Measurements from ENCODE around the gene BATF3. TPM values are rescaled to one million over a fixed set of nuclear protein-coding genes. Genes with fewer than 3 reads are reported as not detected.

The BATF3 gene
- polyA plus RNA-seq, 1 of the 3 experiments (the other 2 are of a cell fraction): 0.76 TPM

DNA sequence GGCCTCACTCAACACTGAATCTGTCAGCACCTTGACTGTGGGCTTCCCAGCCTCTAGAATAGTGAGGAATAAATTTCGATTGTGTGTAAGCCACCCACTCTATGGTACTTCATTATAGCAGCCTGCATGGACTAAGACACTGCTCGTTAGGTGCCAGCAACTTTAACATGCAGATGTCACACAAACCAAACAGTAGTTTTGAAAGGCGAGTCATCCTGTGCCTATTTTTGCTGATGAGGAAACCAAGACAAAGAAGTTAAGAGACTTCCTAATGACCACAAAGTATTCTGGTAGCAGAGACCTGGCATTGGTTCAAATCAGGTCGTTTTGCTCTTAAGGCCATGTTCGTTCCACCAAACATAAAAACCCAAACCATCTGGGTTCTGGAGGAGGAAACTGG lies 42.9 kb downstream of the BATF3 start:
- ChIA-PET CTCF (interaction anchor here (1.0 kb wide), 1 partner anchor 93 kb away, joined by 3 read pairs; no protein-coding TSS in a partner anchor), POLR2A (no interaction called here)
- Histone ChIP-seq H3K4me3 (ENCODE audit: low read depth in 2 of 2, low read length in 1 of 2) (no peak overlapping the region), H3K79me2 (ENCODE audit: insufficient read depth) (no peaks in the 10 kb centered on the region), H3K4me2 (no peak overlapping the region), H3K27ac (ENCODE audit: low read depth in 2 of 2, low read length in 1 of 2) (no peak overlapping the region), H2AFZ (ENCODE audit: low read depth) (no peak overlapping the region), H3K9me2 (no peaks in the 10 kb centered on the region), H3K36me3 (replicated peaks in 1 of 2; ENCODE audit: control insufficient read depth in 1 of 2, insufficient read depth in 2 of 2, low read length in 1 of 2) (no peaks in the 10 kb centered on the region), H3K4me1 (ENCODE audit: control insufficient read depth in 1 of 2, insufficient read depth in 2 of 2, low read depth in 1 of 2, low read length in 1 of 2) (no peaks in the 10 kb centered on the region; a peak in 1 of 4 replicates), H3F3A (replicated peaks; ENCODE audit: insufficient read depth) (no peaks in the 10 kb centered on the region), H3K27me3 (ENCODE audit: insufficient read depth) (peaks cover 14% of the 10 kb centered on the region; the same call in 1 of the 2 replicates), H3K9ac (no peak overlapping the region), H3K9me3 (no peaks in the 10 kb centered on the region), H4K20me1 (ENCODE audit: insufficient read depth) (no peaks in the 10 kb centered on the region)
- no peak for DNase-seq
- TF ChIP-seq TEAD4 (IDR thresholded peaks at IDR 0.05; ENCODE audit: borderline replicate concordance, insufficient read depth) (no peak), FOSL2 (IDR thresholded peaks at IDR 0.05; ENCODE audit: borderline replicate concordance, low read depth) (no peak), GATA2 (CRISPR knock-in tag; IDR thresholded peaks at IDR 0.05) (no peak), SIN3A (IDR thresholded peaks at IDR 0.05; ENCODE audit: borderline replicate concordance, low read depth, low read length) (no peak), JUND (IDR thresholded peaks at IDR 0.05) (no peak), YY1 (IDR thresholded peaks at IDR 0.05; ENCODE audit: low read depth) (no peak), TAF1 (IDR thresholded peaks at IDR 0.05; ENCODE audit: borderline replicate concordance, low read depth, low read length) (no peak), RXRA (IDR thresholded peaks at IDR 0.05; ENCODE audit: borderline replicate concordance, low read depth) (no peak), SMC3 (IDR thresholded peaks at IDR 0.05; ENCODE audit: low read depth, low read length) (no peak), PBX3 (IDR thresholded peaks at IDR 0.05) (no peak), RCOR1 (IDR thresholded peaks at IDR 0.05; ENCODE audit: low read length) (no peak), RFX5 (IDR thresholded peaks at IDR 0.05; ENCODE audit: low read length) (no peak), REST (IDR thresholded peaks at IDR 0.05; ENCODE audit: low read depth, low read length) (no peak), MXI1 (IDR thresholded peaks at IDR 0.05; ENCODE audit: low read depth, low read length) (no peak), GABPA (IDR thresholded peaks at IDR 0.05; ENCODE audit: low read depth) (no peak), TCF12 (IDR thresholded peaks at IDR 0.05) (no peak), CHD2 (IDR thresholded peaks at IDR 0.05; ENCODE audit: low read length, partially characterized antibody) (no peak)
- TF ChIP-seq, protein P1, sequence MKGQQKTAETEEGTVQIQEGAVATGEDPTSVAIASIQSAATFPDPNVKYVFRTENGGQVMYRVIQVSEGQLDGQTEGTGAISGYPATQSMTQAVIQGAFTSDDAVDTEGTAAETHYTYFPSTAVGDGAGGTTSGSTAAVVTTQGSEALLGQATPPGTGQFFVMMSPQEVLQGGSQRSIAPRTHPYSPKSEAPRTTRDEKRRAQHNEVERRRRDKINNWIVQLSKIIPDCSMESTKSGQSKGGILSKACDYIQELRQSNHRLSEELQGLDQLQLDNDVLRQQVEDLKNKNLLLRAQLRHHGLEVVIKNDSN (IDR thresholded peaks at IDR 0.05; ENCODE audit: borderline replicate concordance, low read depth): no peak
- TF ChIP-seq, protein P2, sequence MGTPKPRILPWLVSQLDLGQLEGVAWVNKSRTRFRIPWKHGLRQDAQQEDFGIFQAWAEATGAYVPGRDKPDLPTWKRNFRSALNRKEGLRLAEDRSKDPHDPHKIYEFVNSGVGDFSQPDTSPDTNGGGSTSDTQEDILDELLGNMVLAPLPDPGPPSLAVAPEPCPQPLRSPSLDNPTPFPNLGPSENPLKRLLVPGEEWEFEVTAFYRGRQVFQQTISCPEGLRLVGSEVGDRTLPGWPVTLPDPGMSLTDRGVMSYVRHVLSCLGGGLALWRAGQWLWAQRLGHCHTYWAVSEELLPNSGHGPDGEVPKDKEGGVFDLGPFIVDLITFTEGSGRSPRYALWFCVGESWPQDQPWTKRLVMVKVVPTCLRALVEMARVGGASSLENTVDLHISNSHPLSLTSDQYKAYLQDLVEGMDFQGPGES (IDR thresholded peaks at IDR 0.05; ENCODE audit: low read depth, low read length): no peak
- 64% methylated on average over 3 of the region's 5 CpGs for WGBS (ENCODE audit: low lambda C conversion rate)
